CD14-positive monocyte (primary cell): ENCODE results near the gene CACNB2. TPM values are rescaled to one million over a fixed set of nuclear protein-coding genes. Genes with fewer than 3 reads are reported as not detected.
"Not testable (repeated sequence)": the region's sequence is repeated elsewhere in the genome, so short reads cannot be mapped to it uniquely, and the experiment has no call there.

ENCODE experiments used
- DNase-seq, 3 donors: peaks; one replicate each; pipeline ENCODE4 v3.0.0-alpha.2; 2011 to 2022
- H2AFZ ChIP-seq: 2 replicates; pipeline ENCODE4 v1.6.0; 2012; ENCODE audit warnings: mild to moderate bottlenecking, low read depth, low read length, inconsistent platforms; ENCODE audit not compliant: insufficient read depth, poor library complexity, severe bottlenecking
- H3K27ac ChIP-seq, 2 donors: 1 replicate in 1 of 2; 2 replicates in 1 of 2; pipeline ENCODE4 v1.5.1; 2012 to 2013; ENCODE audit warnings: low read length in 2 of 2, control low read depth in 1 of 2, inconsistent platforms in 1 of 2, low read depth in 1 of 2, mild to moderate bottlenecking in 1 of 2
- H3K27me3 ChIP-seq, 2 donors: one replicate each; pipeline versions ENCODE4 v1.6.0 to v1.6.1; 2011 to 2013; ENCODE audit warnings: low read length in 2 of 2; ENCODE audit not compliant: control insufficient read depth in 2 of 2, insufficient read depth in 2 of 2
- H3K36me3 ChIP-seq, 2 donors: replicated peaks in 1 of 2; 1 replicate in 1 of 2; 2 replicates in 1 of 2; pipeline versions ENCODE4 v1.5.1 to v1.6.1; 2012 to 2013; ENCODE audit warnings: low read length in 2 of 2, control low read depth in 1 of 2, inconsistent platforms in 1 of 2, mild to moderate bottlenecking in 1 of 2; ENCODE audit not compliant: insufficient read depth in 2 of 2, control insufficient read depth in 1 of 2
- H3K4me1 ChIP-seq, 2 donors: 1 replicate in 1 of 2; 2 replicates in 1 of 2; pipeline versions ENCODE4 v1.5.1 to v1.6.1; 2012 to 2013; ENCODE audit warnings: low read length in 2 of 2, control low read depth in 1 of 2, inconsistent platforms in 1 of 2, mild to moderate bottlenecking in 1 of 2, moderate library complexity in 1 of 2; ENCODE audit not compliant: insufficient read depth in 2 of 2, control insufficient read depth in 1 of 2
- H3K4me2 ChIP-seq: replicated peaks from 2 replicates; pipeline ENCODE3; 2012; ENCODE audit warnings: low read length, moderate library complexity, mild to moderate bottlenecking; ENCODE audit not compliant: poor library complexity, severe bottlenecking; ENCODE audit errors: extremely low read depth
- H3K4me3 ChIP-seq, 3 experiments: fragments of 200-600 bp in 1 of 3; sonication (generic) in 1 of 3; replicated peaks in 1 of 3; 1 replicate in 2 of 3; 2 replicates in 1 of 3; pipeline ENCODE4 v1.5.1; 2011 to 2013; ENCODE audit warnings: low read length in 3 of 3, mild to moderate bottlenecking in 3 of 3, control low read depth in 2 of 3, low read depth in 2 of 3, inconsistent platforms in 1 of 3, moderate library complexity in 1 of 3
- H3K79me2 ChIP-seq: 2 replicates; pipeline ENCODE4 v1.6.0; 2012; ENCODE audit warnings: mild to moderate bottlenecking, control low read depth, inconsistent platforms, low read length, moderate library complexity; ENCODE audit not compliant: insufficient read depth
- H3K9ac ChIP-seq: 2 replicates; pipeline ENCODE4 v1.6.0; 2017; ENCODE audit warnings: low read length, mild to moderate bottlenecking; ENCODE audit not compliant: insufficient read depth, poor library complexity, severe bottlenecking
- H3K9me3 ChIP-seq, 2 donors: replicated peaks in 1 of 2; 1 replicate in 1 of 2; 2 replicates in 1 of 2; pipeline versions ENCODE4 v1.5.1 to v1.6.1; 2012 to 2013; ENCODE audit warnings: low read length in 2 of 2, control low read depth in 1 of 2; ENCODE audit not compliant: control insufficient read depth in 1 of 2, insufficient read depth in 1 of 2
- H4K20me1 ChIP-seq: 2 replicates; pipeline ENCODE4 v1.6.0; 2012; ENCODE audit warnings: mild to moderate bottlenecking, low read length, control low read depth, moderate library complexity; ENCODE audit not compliant: insufficient read depth
- H3K27ac Mint-ChIP-seq, 7 donors: one replicate each; pipeline ENCODE4 v1.8.0; 2020; ENCODE audit warnings: mild to moderate bottlenecking in 7 of 7, mixed read lengths in 7 of 7, moderate library complexity in 6 of 7, inconsistent platforms in 2 of 7
- H3K27me3 Mint-ChIP-seq, 3 donors: one replicate each; pipeline ENCODE4 v1.8.0; 2021 to 2022; ENCODE audit warnings: low read depth in 3 of 3, mild to moderate bottlenecking in 3 of 3, mixed read lengths in 3 of 3, moderate library complexity in 3 of 3, inconsistent platforms in 1 of 3
- H3K36me3 Mint-ChIP-seq, 2 donors: one replicate each; pipeline ENCODE4 v1.8.0; 2020; ENCODE audit warnings: mixed read lengths in 2 of 2, inconsistent platforms in 1 of 2, mild to moderate bottlenecking in 1 of 2
- H3K4me1 Mint-ChIP-seq: one replicate; pipeline ENCODE4 v1.8.0; 2020; ENCODE audit warnings: mild to moderate bottlenecking, mixed read lengths
- H3K4me3 Mint-ChIP-seq, 2 donors: one replicate each; pipeline ENCODE4 v1.8.0; 2020; ENCODE audit warnings: mild to moderate bottlenecking in 2 of 2, mixed read lengths in 2 of 2, moderate library complexity in 1 of 2
- H3K9me3 Mint-ChIP-seq, 7 donors: one replicate each; pipeline ENCODE4 v1.8.0; 2020 to 2022; ENCODE audit warnings: mixed read lengths in 7 of 7, mild to moderate bottlenecking in 6 of 7, moderate library complexity in 6 of 7, inconsistent platforms in 2 of 7
- CTCF ChIP-seq: fragments of 200-600 bp; IDR thresholded peaks from one replicate; pipeline ENCODE4 v1.8.0; 2022; ENCODE audit warnings: antibody characterized with exemption, mild to moderate bottlenecking
- WGBS: methylation state at CpG from one replicate; pipeline ENCODE4 v1.1.5; 2013; ENCODE audit warnings: missing lambda C conversion rate; ENCODE audit not compliant: insufficient coverage; 5-methylcytosine and 5-hydroxymethylcytosine counted together
- intact Hi-C, 2 donors: fragments of 100-400 bp; cut with micrococcal nuclease; formaldehyde crosslinking; loops; one replicate each; pipeline versions ENCODE4 v1.15.0 to v1.15.1; 2023
- polyA plus RNA-seq, 3 donors: library from polyadenylated mRNA; depleted of rRNA in 1 of 3; unstranded in 2 of 3; stranded (reverse) in 1 of 3; fragments of 300-500 nt in 2 of 3; fragments of >200 nt in 1 of 3; fragmentation: Illumina TruSeq in 2 of 3; gene quantifications; 1 replicate in 2 of 3; 2 replicates in 1 of 3; pipeline ENCODE4 v1.2.3, GENCODE V29; 2012 to 2021

CACNB2 gene
- polyA plus RNA-seq, 3 donors: 0.05 TPM; not detected in 2

- H3K27ac Mint-ChIP-seq: no peak overlapping the region
- peaks cover 0 to 3% (median 0%) of the 10 kb centered on the region in 3 donors for H3K27me3 Mint-ChIP-seq
- no peaks in the 10 kb centered on the region for H3K4me1 ChIP-seq
- H3K27ac ChIP-seq: no peak overlapping the region
- H3K4me2 ChIP-seq: no peak overlapping the region
- TF ChIP-seq CTCF: peak; percentile 19
- H3K4me1 Mint-ChIP-seq: peaks cover 5% of the 10 kb centered on the region
- peaks cover 9 to 57% of the 10 kb centered on the region in 2 donors for H3K36me3 ChIP-seq
- H3K4me3 Mint-ChIP-seq: no peak overlapping the region
- H3K4me3 ChIP-seq: no peak overlapping the region
- WGBS: 80% methylated on average over 2 of the region's 5 CpGs
- H3K27me3 ChIP-seq: no peaks in the 10 kb centered on the region
- no peaks in the 10 kb centered on the region for H4K20me1 ChIP-seq
- no peak overlapping the region for H2AFZ ChIP-seq
- peaks cover 48 to 69% of the 10 kb centered on the region in 2 donors for H3K36me3 Mint-ChIP-seq
- no peak for DNase-seq
- H3K79me2 ChIP-seq: no peaks in the 10 kb centered on the region
- intact Hi-C loops: no loop called here
- no peak overlapping the region for H3K9ac ChIP-seq
- peaks cover 14 to 23% (median 18%) of the 10 kb centered on the region in 7 donors for H3K9me3 Mint-ChIP-seq
- H3K9me3 ChIP-seq: peaks cover 8 to 23% of the 10 kb centered on the region in 2 donors
These were observed 443.5 kb downstream of the CACNB2 start for GRCh38 chr10:18583575-18584270.

GRCh38 chr10:18586637-18587036 is 446.4 kb downstream of the CACNB2 start:
- H2AFZ ChIP-seq, H3K4me2 ChIP-seq, H3K4me1 Mint-ChIP-seq, H3K27me3 ChIP-seq, H3K4me3 ChIP-seq, H3K27ac ChIP-seq, intact Hi-C loops, H3K79me2 ChIP-seq, H4K20me1 ChIP-seq, H3K4me1 ChIP-seq, H3K9ac ChIP-seq, H3K4me3 Mint-ChIP-seq, DNase-seq, H3K27me3 Mint-ChIP-seq: not testable (repeated sequence)
- H3K27ac Mint-ChIP-seq: peak overlapping the region in 1 of 7 donors; percentile 5
- 90% methylated on average over 8 of the region's 10 CpGs for WGBS
- Histone ChIP-seq H3K36me3 (peaks cover 4 to 33% of the 10 kb centered on the region in 2 donors), H3K9me3 (peaks cover 7 to 10% of the 10 kb centered on the region in 2 donors)
- H3K9me3 Mint-ChIP-seq: peaks cover 12 to 27% (median 14%) of the 10 kb centered on the region in 7 donors
- peaks cover 45 to 68% of the 10 kb centered on the region in 2 donors for H3K36me3 Mint-ChIP-seq

GRCh38 chr10:18591141-18591540 is 450.9 kb downstream of the CACNB2 start:
- H3K27ac ChIP-seq, H3K27me3 Mint-ChIP-seq, H3K9ac ChIP-seq, H3K4me2 ChIP-seq, H4K20me1 ChIP-seq, DNase-seq, H2AFZ ChIP-seq, H3K4me3 ChIP-seq, H3K4me1 Mint-ChIP-seq, H3K4me3 Mint-ChIP-seq, H3K27me3 ChIP-seq, H3K79me2 ChIP-seq, H3K4me1 ChIP-seq, H3K27ac Mint-ChIP-seq, intact Hi-C loops: not testable (repeated sequence)
- Mint-ChIP-seq H3K9me3 (peaks cover 12 to 27% (median 14%) of the 10 kb centered on the region in 7 donors), H3K36me3 (peaks cover 46 to 71% of the 10 kb centered on the region in 2 donors)
- WGBS: 100% methylated on average over 1 of the region's 1 CpG
- H3K36me3 ChIP-seq: peaks cover 7 to 35% of the 10 kb centered on the region in 2 donors
- peaks cover 7 to 10% of the 10 kb centered on the region in 2 donors for H3K9me3 ChIP-seq
